WTC11 (cell line): ENCODE data around the gene PAX8. TPM values are rescaled to one million over a fixed set of nuclear protein-coding genes. Genes with fewer than 3 reads are reported as not detected.

Experiments
- ATAC-seq: fragments of 200-7000 bp; cut with Tn5 transposase; 2 replicates; pipeline ENCODE4 v1.10.0; 2021; ENCODE audit warnings: mild to moderate bottlenecking, moderate library complexity
- CTCF ChIA-PET: fragments of 300-600 bp; sonication (Branson Sonifier 250); formaldehyde crosslinking; loops from one replicate; lab custom pipeline; 2021; ENCODE audit warnings: antibody characterized with exemption; lab: Charles Lee
- POLR2A ChIA-PET: fragments of 350-600 bp; sonication (Branson Sonifier 250); formaldehyde crosslinking; loops from one replicate; lab custom pipeline; 2021; ENCODE audit warnings: antibody characterized with exemption; lab: Charles Lee
- DNase-seq: peaks from one replicate; pipeline ENCODE4 v3.0.0; 2021; ENCODE audit warnings: low spot score
- H3K27ac Mint-ChIP-seq: 2 replicates; pipeline ENCODE4 v1.8.0; 2021; ENCODE audit warnings: mixed read lengths
- H3K27me3 Mint-ChIP-seq: 2 replicates; pipeline ENCODE4 v1.8.0; 2021; ENCODE audit warnings: low read depth, mild to moderate bottlenecking, moderate library complexity, mixed read lengths
- H3K36me3 Mint-ChIP-seq: 2 replicates; pipeline ENCODE4 v1.8.0; 2021; ENCODE audit warnings: mixed read lengths
- H3K4me1 Mint-ChIP-seq: 2 replicates; pipeline ENCODE4 v1.8.0; 2022; ENCODE audit warnings: mixed read lengths
- H3K4me3 Mint-ChIP-seq: 2 replicates; pipeline ENCODE4 v1.8.0; 2021; ENCODE audit warnings: mild to moderate bottlenecking, moderate library complexity, mixed read lengths
- H3K9me3 Mint-ChIP-seq: 2 replicates; pipeline ENCODE4 v1.8.0; 2021; ENCODE audit warnings: mixed read lengths
- ATF1 ChIP-seq: sonication (generic); formaldehyde crosslinking; IDR thresholded peaks from 2 replicates; pipeline ENCODE4 v1.8.1; 2023; ENCODE audit warnings: mild to moderate bottlenecking, moderate library complexity, missing genetic modification reagents
- CREM ChIP-seq: sonication (generic); formaldehyde crosslinking; IDR thresholded peaks from 2 replicates; pipeline ENCODE4 v1.8.1; 2022; ENCODE audit warnings: mild to moderate bottlenecking, missing genetic modification reagents, moderate library complexity
- E2F1 ChIP-seq: sonication (generic); formaldehyde crosslinking; IDR thresholded peaks from 2 replicates; pipeline ENCODE4 v1.8.0; 2022; ENCODE audit warnings: mild to moderate bottlenecking, missing genetic modification reagents
- ELF4 ChIP-seq: sonication (generic); formaldehyde crosslinking; IDR thresholded peaks from 2 replicates; pipeline ENCODE4 v1.8.1; 2022; ENCODE audit warnings: low read depth, mild to moderate bottlenecking, moderate library complexity, missing genetic modification reagents
- FOXP1 ChIP-seq: sonication (generic); formaldehyde crosslinking; IDR thresholded peaks from 2 replicates; pipeline ENCODE4 v1.8.0; 2022; ENCODE audit warnings: missing genetic modification reagents, mild to moderate bottlenecking, moderate library complexity, borderline replicate concordance
- GABPB1 ChIP-seq: sonication (generic); formaldehyde crosslinking; IDR thresholded peaks from 2 replicates; pipeline ENCODE4 v1.8.1; 2023; ENCODE audit warnings: mild to moderate bottlenecking, missing genetic modification reagents
- KAT7 ChIP-seq: sonication (generic); formaldehyde crosslinking; IDR thresholded peaks from 2 replicates; pipeline ENCODE4 v1.8.1; 2023; ENCODE audit warnings: missing genetic modification reagents, mild to moderate bottlenecking, borderline replicate concordance
- MLX ChIP-seq: sonication (generic); formaldehyde crosslinking; IDR thresholded peaks from 2 replicates; pipeline ENCODE4 v1.8.1; 2023; ENCODE audit warnings: mild to moderate bottlenecking, missing genetic modification reagents, moderate library complexity
- NFYB ChIP-seq: sonication (generic); formaldehyde crosslinking; conservative IDR thresholded peaks from 2 replicates; pipeline ENCODE4 v1.8.0; 2022; ENCODE audit warnings: low read depth, missing genetic modification reagents
- NR3C1 ChIP-seq: sonication (generic); formaldehyde crosslinking; conservative IDR thresholded peaks from 2 replicates; pipeline ENCODE4 v1.8.1; 2023; ENCODE audit warnings: low read depth, mild to moderate bottlenecking, missing genetic modification reagents
- PRRX2 ChIP-seq: fragments of 250-450 bp; sonication (Bioruptor Pico); IDR thresholded peaks from 2 replicates; pipeline ENCODE4 v1.8.0; 2021; ENCODE audit warnings: mild to moderate bottlenecking
- RELA ChIP-seq: sonication (generic); formaldehyde crosslinking; IDR thresholded peaks from 2 replicates; pipeline ENCODE4 v1.8.1; 2022; ENCODE audit warnings: missing genetic modification reagents, mild to moderate bottlenecking, borderline replicate concordance
- SOX15 ChIP-seq: fragments of 250-450 bp; sonication (Bioruptor Pico); IDR thresholded peaks from 2 replicates; pipeline ENCODE4 v1.9.0; 2021; ENCODE audit warnings: mild to moderate bottlenecking
- TP53 ChIP-seq: sonication (generic); formaldehyde crosslinking; IDR thresholded peaks from 2 replicates; pipeline ENCODE4 v1.8.1; 2023; ENCODE audit warnings: mild to moderate bottlenecking, missing genetic modification reagents
- ZNF281 ChIP-seq: sonication (generic); formaldehyde crosslinking; IDR thresholded peaks from 2 replicates; pipeline ENCODE4 v1.8.0; 2023; ENCODE audit warnings: mild to moderate bottlenecking, missing genetic modification reagents
- ZNF423 ChIP-seq: fragments of 250-450 bp; sonication (Bioruptor Pico); IDR thresholded peaks from 2 replicates; pipeline ENCODE4 v2.1.2; 2022; ENCODE audit warnings: mild to moderate bottlenecking, moderate library complexity
- total RNA-seq: library from RNA; stranded (reverse); gene quantifications from 3 replicates; pipeline ENCODE4 v1.2.3, GENCODE V29; 2021
- TF ChIP-seq, protein P1 (sequence below): sonication (generic); formaldehyde crosslinking; IDR thresholded peaks from 2 replicates; pipeline ENCODE4 v1.8.1; 2022; ENCODE audit warnings: low read depth, missing genetic modification reagents, borderline replicate concordance
- TF ChIP-seq, protein P2 (sequence below): fragments of 250-450 bp; sonication (Bioruptor Pico); IDR thresholded peaks from 2 replicates; pipeline ENCODE4 v1.8.0; 2021; ENCODE audit warnings: mild to moderate bottlenecking
- TF ChIP-seq, protein P3 (sequence below): sonication (generic); formaldehyde crosslinking; IDR thresholded peaks from 2 replicates; pipeline ENCODE4 v1.8.1; 2023; ENCODE audit warnings: mild to moderate bottlenecking, missing genetic modification reagents, borderline replicate concordance
- TF ChIP-seq, protein P4 (sequence below): sonication (generic); formaldehyde crosslinking; IDR thresholded peaks from 2 replicates; pipeline ENCODE4 v1.8.1; 2023; ENCODE audit warnings: mild to moderate bottlenecking, missing genetic modification reagents, moderate library complexity

Gene PAX8
- total RNA-seq, 1 experiment from 2014 or later = 0.35 TPM

DNA sequence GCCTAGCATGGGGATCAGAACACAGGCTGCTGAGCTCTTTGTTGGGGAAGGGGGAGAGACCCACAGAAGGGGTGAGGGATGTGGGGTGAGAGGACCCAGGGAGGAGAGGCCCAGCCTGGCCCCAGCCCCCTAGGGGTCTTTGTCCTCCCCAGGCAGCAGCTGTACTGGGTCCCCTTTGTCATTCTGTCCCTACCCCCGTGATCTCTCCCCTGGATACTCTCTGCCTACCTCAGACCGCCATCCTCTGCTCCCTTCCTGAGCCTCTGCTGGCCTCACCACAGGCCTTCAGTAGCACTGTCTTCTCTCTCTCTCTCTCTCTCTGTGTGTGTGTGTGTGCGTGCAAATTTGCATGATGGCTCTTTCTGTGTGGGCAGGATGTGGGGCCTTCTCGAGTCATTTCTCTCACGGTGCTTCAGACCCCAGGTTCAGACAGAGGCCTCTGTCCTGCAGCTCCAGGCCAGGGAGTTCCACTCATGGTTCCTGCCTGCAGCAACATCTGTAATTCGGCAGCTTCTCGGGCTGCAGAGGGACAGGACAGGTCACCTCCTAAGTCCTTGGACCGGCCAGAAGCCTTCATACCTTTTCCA, 103.6 kb downstream of the PAX8 start:
- ATAC-seq (no peak), DNase-seq (no peak)
- H3K4me1 Mint-ChIP-seq = peaks cover 22% of the 10 kb centered on the region
- no peaks in the 10 kb centered on the region for H3K36me3 Mint-ChIP-seq
- POLR2A ChIA-PET = no interaction called here
- TF ChIP-seq NFYB (CRISPR knock-in tag) = no peak
- TF ChIP-seq ATF1 (CRISPR knock-in tag) = no peak
- TF ChIP-seq CREM (CRISPR knock-in tag) = no peak
- no peak for TF ChIP-seq E2F1 (CRISPR knock-in tag)
- H3K27ac Mint-ChIP-seq = no peak overlapping the region
- H3K27me3 Mint-ChIP-seq = no peaks in the 10 kb centered on the region; the same call in 1 of the 2 replicates
- no peaks in the 10 kb centered on the region for H3K9me3 Mint-ChIP-seq
- CTCF ChIA-PET = interaction anchor here (0.5 to 5.3 kb wide), 12 partner anchors 10 to 232 kb away, joined by 3 to 42 read pairs (median 4); no protein-coding TSS in a partner anchor
- H3K4me3 Mint-ChIP-seq = no peak overlapping the region

GRCh38 chr2:113174376-113174750, 104.4 kb downstream of the PAX8 start:
- no peak for TF ChIP-seq FOXP1 (CRISPR knock-in tag)
- TF ChIP-seq, protein P1, sequence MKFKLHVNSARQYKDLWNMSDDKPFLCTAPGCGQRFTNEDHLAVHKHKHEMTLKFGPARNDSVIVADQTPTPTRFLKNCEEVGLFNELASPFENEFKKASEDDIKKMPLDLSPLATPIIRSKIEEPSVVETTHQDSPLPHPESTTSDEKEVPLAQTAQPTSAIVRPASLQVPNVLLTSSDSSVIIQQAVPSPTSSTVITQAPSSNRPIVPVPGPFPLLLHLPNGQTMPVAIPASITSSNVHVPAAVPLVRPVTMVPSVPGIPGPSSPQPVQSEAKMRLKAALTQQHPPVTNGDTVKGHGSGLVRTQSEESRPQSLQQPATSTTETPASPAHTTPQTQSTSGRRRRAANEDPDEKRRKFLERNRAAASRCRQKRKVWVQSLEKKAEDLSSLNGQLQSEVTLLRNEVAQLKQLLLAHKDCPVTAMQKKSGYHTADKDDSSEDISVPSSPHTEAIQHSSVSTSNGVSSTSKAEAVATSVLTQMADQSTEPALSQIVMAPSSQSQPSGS (CRISPR knock-in tag) = no peak
- TF ChIP-seq, protein P2, sequence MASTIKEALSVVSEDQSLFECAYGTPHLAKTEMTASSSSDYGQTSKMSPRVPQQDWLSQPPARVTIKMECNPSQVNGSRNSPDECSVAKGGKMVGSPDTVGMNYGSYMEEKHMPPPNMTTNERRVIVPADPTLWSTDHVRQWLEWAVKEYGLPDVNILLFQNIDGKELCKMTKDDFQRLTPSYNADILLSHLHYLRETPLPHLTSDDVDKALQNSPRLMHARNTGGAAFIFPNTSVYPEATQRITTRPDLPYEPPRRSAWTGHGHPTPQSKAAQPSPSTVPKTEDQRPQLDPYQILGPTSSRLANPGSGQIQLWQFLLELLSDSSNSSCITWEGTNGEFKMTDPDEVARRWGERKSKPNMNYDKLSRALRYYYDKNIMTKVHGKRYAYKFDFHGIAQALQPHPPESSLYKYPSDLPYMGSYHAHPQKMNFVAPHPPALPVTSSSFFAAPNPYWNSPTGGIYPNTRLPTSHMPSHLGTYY (CRISPR knock-in tag) = no peak
- no peak for TF ChIP-seq NR3C1 (CRISPR knock-in tag)
- no peak for TF ChIP-seq ZNF423 (CRISPR knock-in tag)
- no peak for TF ChIP-seq MLX
- TF ChIP-seq ZNF281 (CRISPR knock-in tag) = no peak
- no peak for TF ChIP-seq KAT7 (CRISPR knock-in tag)
- TF ChIP-seq, protein P3, sequence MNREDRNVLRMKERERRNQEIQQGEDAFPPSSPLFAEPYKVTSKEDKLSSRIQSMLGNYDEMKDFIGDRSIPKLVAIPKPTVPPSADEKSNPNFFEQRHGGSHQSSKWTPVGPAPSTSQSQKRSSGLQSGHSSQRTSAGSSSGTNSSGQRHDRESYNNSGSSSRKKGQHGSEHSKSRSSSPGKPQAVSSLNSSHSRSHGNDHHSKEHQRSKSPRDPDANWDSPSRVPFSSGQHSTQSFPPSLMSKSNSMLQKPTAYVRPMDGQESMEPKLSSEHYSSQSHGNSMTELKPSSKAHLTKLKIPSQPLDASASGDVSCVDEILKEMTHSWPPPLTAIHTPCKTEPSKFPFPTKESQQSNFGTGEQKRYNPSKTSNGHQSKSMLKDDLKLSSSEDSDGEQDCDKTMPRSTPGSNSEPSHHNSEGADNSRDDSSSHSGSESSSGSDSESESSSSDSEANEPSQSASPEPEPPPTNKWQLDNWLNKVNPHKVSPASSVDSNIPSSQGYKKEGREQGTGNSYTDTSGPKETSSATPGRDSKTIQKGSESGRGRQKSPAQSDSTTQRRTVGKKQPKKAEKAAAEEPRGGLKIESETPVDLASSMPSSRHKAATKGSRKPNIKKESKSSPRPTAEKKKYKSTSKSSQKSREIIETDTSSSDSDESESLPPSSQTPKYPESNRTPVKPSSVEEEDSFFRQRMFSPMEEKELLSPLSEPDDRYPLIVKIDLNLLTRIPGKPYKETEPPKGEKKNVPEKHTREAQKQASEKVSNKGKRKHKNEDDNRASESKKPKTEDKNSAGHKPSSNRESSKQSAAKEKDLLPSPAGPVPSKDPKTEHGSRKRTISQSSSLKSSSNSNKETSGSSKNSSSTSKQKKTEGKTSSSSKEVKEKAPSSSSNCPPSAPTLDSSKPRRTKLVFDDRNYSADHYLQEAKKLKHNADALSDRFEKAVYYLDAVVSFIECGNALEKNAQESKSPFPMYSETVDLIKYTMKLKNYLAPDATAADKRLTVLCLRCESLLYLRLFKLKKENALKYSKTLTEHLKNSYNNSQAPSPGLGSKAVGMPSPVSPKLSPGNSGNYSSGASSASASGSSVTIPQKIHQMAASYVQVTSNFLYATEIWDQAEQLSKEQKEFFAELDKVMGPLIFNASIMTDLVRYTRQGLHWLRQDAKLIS (CRISPR knock-in tag) = no peak
- no peak for TF ChIP-seq TP53 (CRISPR knock-in tag)
- no peak for TF ChIP-seq PRRX2
- TF ChIP-seq ELF4 (CRISPR knock-in tag) = no peak
- TF ChIP-seq SOX15 (CRISPR knock-in tag) = no peak
- TF ChIP-seq, protein P4, sequence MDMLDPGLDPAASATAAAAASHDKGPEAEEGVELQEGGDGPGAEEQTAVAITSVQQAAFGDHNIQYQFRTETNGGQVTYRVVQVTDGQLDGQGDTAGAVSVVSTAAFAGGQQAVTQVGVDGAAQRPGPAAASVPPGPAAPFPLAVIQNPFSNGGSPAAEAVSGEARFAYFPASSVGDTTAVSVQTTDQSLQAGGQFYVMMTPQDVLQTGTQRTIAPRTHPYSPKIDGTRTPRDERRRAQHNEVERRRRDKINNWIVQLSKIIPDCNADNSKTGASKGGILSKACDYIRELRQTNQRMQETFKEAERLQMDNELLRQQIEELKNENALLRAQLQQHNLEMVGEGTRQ (CRISPR knock-in tag) = no peak
- no peak for TF ChIP-seq RELA (CRISPR knock-in tag)
- no peak for TF ChIP-seq GABPB1 (CRISPR knock-in tag)
- H3K27me3 Mint-ChIP-seq = no peaks in the 10 kb centered on the region; the same call in 1 of the 2 replicates
- H3K4me1 Mint-ChIP-seq = peaks cover 21% of the 10 kb centered on the region
- no peak overlapping the region for H3K4me3 Mint-ChIP-seq
- ATAC-seq (peak; percentile 43), DNase-seq (no peak)
- POLR2A ChIA-PET = no interaction called here
- H3K36me3 Mint-ChIP-seq = no peaks in the 10 kb centered on the region
- CTCF ChIA-PET = interaction anchor here (0.5 to 5.3 kb wide), 12 partner anchors 9 to 388 kb away, joined by 3 to 42 read pairs (median 4); no protein-coding TSS in a partner anchor
- H3K9me3 Mint-ChIP-seq = no peaks in the 10 kb centered on the region
- no peak overlapping the region for H3K27ac Mint-ChIP-seq
